Testis (tissue), 2 donors: ENCODE measurements around the gene KCNG2.
"Not testable (repeated sequence)": the region's sequence is repeated elsewhere in the genome, so short reads cannot be mapped to it uniquely, and the experiment has no call there.

Experiments used
- CTCF ChIP-seq, 3 experiments: fragments of 450-650 bp in 2 of 3; fragments of 200-600 bp in 1 of 3; sonication (generic) in 1 of 3; IDR thresholded peaks; one replicate each; pipeline ENCODE4 v1.5.1; 2016 to 2019; ENCODE audit warnings: antibody characterized with exemption in 3 of 3, mild to moderate bottlenecking in 2 of 3, moderate library complexity in 1 of 3
- POLR2A ChIP-seq: fragments of 450-650 bp; IDR thresholded peaks from one replicate; pipeline ENCODE4 v1.6.1; 2017; ENCODE audit warnings: antibody characterized with exemption, mild to moderate bottlenecking, moderate library complexity

- not testable (repeated sequence) for TF ChIP-seq CTCF (IDR thresholded peaks at IDR 0.05); POLR2A
Observed at GRCh38 chr18:79751918-79752578, 45.7 kb upstream of the KCNG2 start.
